GM19239 (cell line): ENCODE measurements around the gene TMEM126B.
"Not testable (repeated sequence)": the region's sequence is repeated elsewhere in the genome, so short reads cannot be mapped to it uniquely, and the experiment has no call there.

ENCODE experiments used
- DNase-seq: peaks from one replicate; pipeline ENCODE4 v3.0.0; 2011; ENCODE audit warnings: low spot score; ENCODE audit not compliant: insufficient read length
- FAIRE-seq: peaks from 2 replicates; lab custom pipeline; 2011; peaks lifted over from hg19 to GRCh38; lab: Jason Lieb, UNC

The TMEM126B gene

GRCh38 chr11:85627998-85628770 lies at the start of gene TMEM126B:
TMEM126B (plus strand) TSS chr11:85628593; CDS start chr11:85628608, 15 bp downstream.
- FAIRE-seq (peak; percentile 99), DNase-seq (peak; percentile 55)

- FAIRE-seq = no peak
- DNase-seq = no peak
Measured at GRCh38 chr11:85582111-85582510, 46.3 kb upstream of the TMEM126B start.

- DNase-seq = no peak
- no peak for FAIRE-seq
Measured at GRCh38 chr11:85589373-85589772, 39.0 kb upstream of the TMEM126B start.

- DNase-seq = no peak
- FAIRE-seq = no peak
Measured at GRCh38 chr11:85590848-85591483, 37.4 kb upstream of the TMEM126B start.

GRCh38 chr11:85595285-85595884 lies 33.0 kb upstream of the TMEM126B start:
- peak; percentile 40 for FAIRE-seq
- no peak for DNase-seq

GRCh38 chr11:85596886-85597285 lies 31.5 kb upstream of the TMEM126B start:
- DNase-seq (no peak), FAIRE-seq (no peak)

GRCh38 chr11:85599083-85599482 lies 29.3 kb upstream of the TMEM126B start:
- no peak for DNase-seq
- no peak for FAIRE-seq

- FAIRE-seq (no peak), DNase-seq (no peak)
Measured at GRCh38 chr11:85602526-85603213, 25.7 kb upstream of the TMEM126B start.

GRCh38 chr11:85603220-85603619 lies 25.2 kb upstream of the TMEM126B start:
- no peak for FAIRE-seq
- no peak for DNase-seq

GRCh38 chr11:85606237-85606636 lies 22.2 kb upstream of the TMEM126B start:
- DNase-seq, FAIRE-seq: not testable (repeated sequence)

GRCh38 chr11:85608621-85609020 lies 19.8 kb upstream of the TMEM126B start:
- DNase-seq, FAIRE-seq: not testable (repeated sequence)

- not testable (repeated sequence) for FAIRE-seq, DNase-seq
Measured at GRCh38 chr11:85609286-85609685, 19.1 kb upstream of the TMEM126B start.

- not testable (repeated sequence) for DNase-seq, FAIRE-seq
Measured at GRCh38 chr11:85611643-85612042, 16.8 kb upstream of the TMEM126B start.

GRCh38 chr11:85619499-85619898 lies 8.9 kb upstream of the TMEM126B start:
- no peak for DNase-seq
- FAIRE-seq = no peak

GRCh38 chr11:85620256-85620655 lies 8.1 kb upstream of the TMEM126B start:
- FAIRE-seq (no peak), DNase-seq (no peak)

GRCh38 chr11:85626496-85626895 lies 1.9 kb upstream of the TMEM126B start:
- no peak for DNase-seq
- FAIRE-seq = no peak

GRCh38 chr11:85627332-85627997 lies 928 bp upstream of the TMEM126B start, which contains the start of gene DLG2:
DLG2 (minus strand) TSS chr11:85627344.
- DNase-seq (no peak), FAIRE-seq (peak; percentile 77)

GRCh38 chr11:85628771-85629341 lies 463 bp downstream of the TMEM126B start:
- DNase-seq = no peak
- FAIRE-seq = no peak

GRCh38 chr11:85634747-85635146 lies 6.4 kb downstream of the TMEM126B start:
- DNase-seq (no peak), FAIRE-seq (no peak)

GRCh38 chr11:85643191-85643614 lies 14.8 kb downstream of the TMEM126B start:
- no peak for DNase-seq
- no peak for FAIRE-seq
